ENCODE results near the gene NOX3. TPM values are rescaled to one million over a fixed set of nuclear protein-coding genes. Genes with fewer than 3 reads are reported as not detected.
"Not testable (repeated sequence)": the region's sequence is repeated elsewhere in the genome, so short reads cannot be mapped to it uniquely, and the experiment has no call there.

The NOX3 gene
- total and polyA plus RNA-seq, 7 donors: not detected

GRCh38 chr6:155472886-155473285 is 17.2 kb upstream of the NOX3 start:
- Histone ChIP-seq H3K4me3 (no peak overlapping the region), H3K36me3 (ENCODE audit: insufficient read depth in 1 of 2, low read depth in 1 of 2) (no peaks in the 10 kb centered on the region), H3K4me1 (no peaks in the 10 kb centered on the region), H3K27ac (no peak overlapping the region), H3K9me3 (no peaks in the 10 kb centered on the region), H3K27me3 (ENCODE audit: insufficient read depth in 3 of 3, low read length in 2 of 3) (no peaks in the 10 kb centered on the region)
- WGBS, 3 donors: 41 to 52% (median 52%) methylated on average over 1 of the region's 1 CpG
- DNase-seq (no peak), ATAC-seq (no peak)
- TF ChIP-seq CTCF (IDR thresholded peaks at IDR 0.05): no peak
- intact Hi-C loops (cut with DNase I): no loop called here

GRCh38 chr6:155470979-155471616 is 15.5 kb upstream of the NOX3 start:
- H3K9me3 ChIP-seq; H3K4me3 ChIP-seq; H3K4me1 ChIP-seq; DNase-seq; H3K27ac ChIP-seq; H3K27me3 ChIP-seq (ENCODE audit: insufficient read depth in 3 of 3, low read length in 2 of 3); ATAC-seq; H3K36me3 ChIP-seq (ENCODE audit: insufficient read depth in 1 of 2, low read depth in 1 of 2); intact Hi-C loops (cut with DNase I): not testable (repeated sequence)
- 74 to 85% (median 79%) methylated on average over 5 of the region's 5 CpGs for WGBS, 3 donors

GRCh38 chr6:155468543-155468942 is 12.9 kb upstream of the NOX3 start:
- 79 to 92% (median 85%) methylated on average over 3 of the region's 3 CpGs for WGBS, 3 donors
- H3K36me3 ChIP-seq (ENCODE audit: insufficient read depth in 1 of 2, low read depth in 1 of 2); ATAC-seq: not testable (repeated sequence)

GRCh38 chr6:155466539-155466938 is 10.9 kb upstream of the NOX3 start:
- H3K36me3 ChIP-seq (ENCODE audit: insufficient read depth in 1 of 2, low read depth in 1 of 2): no peaks in the 10 kb centered on the region
- H3K27me3 ChIP-seq (ENCODE audit: insufficient read depth in 3 of 3, low read length in 2 of 3): no peaks in the 10 kb centered on the region
- no peaks in the 10 kb centered on the region for H3K9me3 ChIP-seq
- no peak overlapping the region for H3K4me3 ChIP-seq
- no peak for TF ChIP-seq CTCF (IDR thresholded peaks at IDR 0.05)
- H3K4me1 ChIP-seq: no peaks in the 10 kb centered on the region
- WGBS, 3 donors: 76 to 83% (median 78%) methylated on average over 3 of the region's 3 CpGs
- intact Hi-C loops (cut with DNase I): no loop called here
- ATAC-seq (no peak), DNase-seq (no peak)
- no peak overlapping the region for H3K27ac ChIP-seq

More at GRCh38 chr6:155468543-155468942, 12.9 kb upstream of the NOX3 start:
- intact Hi-C loops (cut with DNase I); H3K4me3 ChIP-seq; H3K27ac ChIP-seq; DNase-seq; H3K9me3 ChIP-seq; H3K4me1 ChIP-seq; H3K27me3 ChIP-seq (ENCODE audit: insufficient read depth in 3 of 3, low read length in 2 of 3): not testable (repeated sequence)

- Histone ChIP-seq H3K27me3 (ENCODE audit: insufficient read depth in 3 of 3, low read length in 2 of 3) (no peaks in the 10 kb centered on the region), H3K36me3 (ENCODE audit: insufficient read depth in 1 of 2, low read depth in 1 of 2) (no peaks in the 10 kb centered on the region), H3K27ac (no peak overlapping the region), H3K4me1 (no peaks in the 10 kb centered on the region), H3K9me3 (no peaks in the 10 kb centered on the region), H3K4me3 (no peak overlapping the region)
- DNase-seq (no peak), ATAC-seq (no peak)
- 53 to 61% (median 58%) methylated on average over 6 of the region's 6 CpGs for WGBS, 3 donors
- intact Hi-C loops (cut with DNase I): no loop called here
- TF ChIP-seq CTCF (IDR thresholded peaks at IDR 0.05): no peak
These were observed 5.9 kb upstream of the NOX3 start for GRCh38 chr6:155461556-155461955.

- ATAC-seq (no peak), DNase-seq (no peak)
- Histone ChIP-seq H3K4me3 (no peak overlapping the region), H3K4me1 (no peaks in the 10 kb centered on the region), H3K36me3 (ENCODE audit: insufficient read depth in 1 of 2, low read depth in 1 of 2) (no peaks in the 10 kb centered on the region), H3K9me3 (no peaks in the 10 kb centered on the region), H3K27me3 (ENCODE audit: insufficient read depth in 3 of 3, low read length in 2 of 3) (no peaks in the 10 kb centered on the region), H3K27ac (no peak overlapping the region)
- intact Hi-C loops (cut with DNase I): no loop called here
- no peak for TF ChIP-seq CTCF (IDR thresholded peaks at IDR 0.05)
- WGBS, 3 donors: 64 to 81% (median 66%) methylated on average over 4 of the region's 4 CpGs
These were observed 1.2 kb downstream of the NOX3 start for GRCh38 chr6:155454471-155454870.
